Activated T-helper 1 cell treated with anti-CD3 and anti-CD28 coated beads, Interleukin-2, amount 50 U/mL, for 16 hours (primary cell): ENCODE results near the gene TDRD10.

Experiments used
- DNase-seq, 2 donors: peaks; one replicate each; pipeline ENCODE4 v3.0.0-alpha.2; 2020; ENCODE audit warnings: low read depth in 1 of 2, low spot score in 1 of 2

TDRD10 gene

DNA sequence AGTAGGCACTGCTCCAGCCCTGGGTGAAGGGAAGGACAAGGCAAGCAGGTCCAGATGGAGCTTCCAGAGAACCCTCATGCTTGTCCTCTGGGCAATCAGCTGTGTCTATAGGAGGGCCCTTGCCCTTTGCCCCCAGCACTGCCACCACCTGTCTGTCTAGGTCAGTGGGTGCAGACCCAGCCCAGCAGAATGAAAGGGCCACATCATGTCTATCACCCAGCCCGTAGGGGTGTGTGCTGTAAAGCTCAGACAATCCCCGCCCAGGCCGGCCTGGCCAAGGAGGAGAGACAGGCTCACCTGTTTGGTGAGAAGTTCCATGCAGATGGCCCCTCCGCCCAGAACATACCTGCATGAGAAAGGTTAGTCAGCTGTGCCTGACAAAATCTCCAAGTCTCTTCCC, 49.5 kb downstream of the TDRD10 start:
- no peak for DNase-seq

DNA sequence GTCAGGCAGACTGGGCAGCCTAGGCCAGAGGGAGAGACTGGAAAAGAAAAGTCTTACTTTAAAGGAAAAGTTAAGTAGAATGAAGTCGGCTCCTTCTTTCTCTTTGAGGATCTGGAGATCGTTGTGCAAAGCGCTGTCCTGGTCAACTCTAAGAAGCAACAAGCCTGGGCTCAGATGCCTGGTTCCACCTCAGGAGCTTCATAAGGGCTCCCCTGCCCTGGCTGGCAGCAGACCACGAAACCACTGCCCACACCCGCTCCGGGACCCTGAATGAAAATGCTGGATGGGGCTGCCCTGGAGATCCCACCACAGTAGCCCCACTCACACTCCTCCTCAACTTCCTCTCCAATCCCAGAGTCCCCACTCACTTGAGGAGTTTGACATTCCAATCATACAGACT, 50.0 kb downstream of the TDRD10 start:
- DNase-seq = no peak

DNA sequence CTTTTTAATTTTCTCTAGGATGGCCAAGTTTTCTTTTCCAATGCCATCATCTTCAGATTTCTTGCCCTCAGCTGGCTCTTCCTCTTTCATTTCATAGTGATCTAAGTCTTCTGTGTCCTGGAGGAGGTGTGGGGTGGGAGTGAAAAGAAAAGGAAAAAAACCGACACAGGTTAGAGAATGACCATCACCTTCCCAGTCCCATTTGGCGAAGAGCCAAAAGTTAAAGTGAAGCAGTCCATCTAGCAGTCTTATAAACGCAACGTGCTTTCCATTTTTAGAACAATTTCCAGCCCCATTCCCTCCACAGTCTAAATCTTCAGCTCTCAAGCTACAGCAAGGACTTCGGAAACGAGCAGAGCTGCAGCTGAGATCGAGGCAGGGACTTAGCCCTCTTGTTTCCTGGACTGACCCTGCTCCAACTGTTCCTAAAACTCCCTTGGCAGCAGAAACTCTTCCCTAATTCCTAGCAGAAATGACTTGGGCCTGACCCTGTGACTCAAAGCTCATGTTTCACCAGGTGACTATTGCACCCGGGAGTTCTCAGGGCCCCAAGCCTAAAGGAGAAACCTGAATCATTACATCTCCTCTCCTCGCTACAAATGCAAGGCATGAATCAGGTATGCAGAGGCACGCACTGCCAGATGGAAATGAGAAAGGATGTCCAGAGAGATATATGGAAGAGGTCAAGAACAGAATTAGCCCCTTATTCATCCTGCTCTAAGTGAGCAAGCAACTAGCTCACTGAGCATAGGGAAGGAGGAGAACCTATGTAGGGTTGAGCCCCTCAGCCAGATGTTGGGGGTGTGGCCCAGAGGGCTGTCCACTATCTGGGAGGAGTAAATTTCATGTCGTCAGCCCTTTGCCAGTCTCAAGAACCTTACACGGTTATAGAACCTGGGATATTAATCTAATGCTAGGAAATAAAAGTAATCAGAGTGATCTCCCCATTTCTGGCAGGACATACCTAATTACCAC, 51.3 kb downstream of the TDRD10 start:
- no peak for DNase-seq

- DNase-seq = no peak
These were observed 54.4 kb downstream of the TDRD10 start for GRCh38 chr1:154556422-154556821.

GRCh38 chr1:154557248-154557938, 55.4 kb downstream of the TDRD10 start:
- no peak for DNase-seq

GRCh38 chr1:154557939-154558719, 56.1 kb downstream of the TDRD10 start, which contains the start of gene UBE2Q1:
UBE2Q1 (minus strand) TSS chr1:154558662; CDS start chr1:154558553, 109 bp downstream.
- DNase-seq = peak in 1 of 2 donors; percentile 26

GRCh38 chr1:154558720-154559465, 56.9 kb downstream of the TDRD10 start:
- peak; percentile 98 to 99 for DNase-seq

DNA sequence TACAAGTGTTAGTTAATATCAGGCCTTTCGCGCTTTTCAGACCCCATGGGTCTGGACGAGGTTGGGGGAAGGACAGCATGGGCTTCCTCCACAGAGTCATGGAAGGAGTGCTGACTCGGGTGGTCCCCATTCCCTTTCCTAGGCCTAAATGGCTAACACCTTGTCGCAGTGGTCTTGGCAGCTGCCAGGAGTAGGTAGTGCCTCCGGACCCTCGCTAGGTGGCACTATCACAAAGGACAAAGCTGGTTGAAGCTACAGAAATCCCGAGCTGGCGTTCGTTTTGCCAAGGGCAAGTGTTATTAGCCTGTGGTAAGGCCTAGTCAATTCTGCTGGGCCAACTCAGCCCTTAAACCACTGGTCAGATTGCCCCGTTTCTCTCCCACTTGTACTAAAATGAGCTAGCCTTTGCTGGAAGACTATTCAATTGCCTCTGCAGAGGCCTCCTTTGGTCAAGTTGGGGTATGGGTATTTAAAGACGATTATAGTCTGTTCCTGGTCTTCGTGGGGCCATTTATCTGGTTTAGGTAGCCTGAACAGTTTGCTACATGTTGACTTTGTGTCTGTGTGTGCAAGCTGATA, 57.5 kb downstream of the TDRD10 start:
- peak; percentile 55 to 71 for DNase-seq

GRCh38 chr1:154565876-154566275, 63.9 kb downstream of the TDRD10 start:
- DNase-seq = no peak

DNA sequence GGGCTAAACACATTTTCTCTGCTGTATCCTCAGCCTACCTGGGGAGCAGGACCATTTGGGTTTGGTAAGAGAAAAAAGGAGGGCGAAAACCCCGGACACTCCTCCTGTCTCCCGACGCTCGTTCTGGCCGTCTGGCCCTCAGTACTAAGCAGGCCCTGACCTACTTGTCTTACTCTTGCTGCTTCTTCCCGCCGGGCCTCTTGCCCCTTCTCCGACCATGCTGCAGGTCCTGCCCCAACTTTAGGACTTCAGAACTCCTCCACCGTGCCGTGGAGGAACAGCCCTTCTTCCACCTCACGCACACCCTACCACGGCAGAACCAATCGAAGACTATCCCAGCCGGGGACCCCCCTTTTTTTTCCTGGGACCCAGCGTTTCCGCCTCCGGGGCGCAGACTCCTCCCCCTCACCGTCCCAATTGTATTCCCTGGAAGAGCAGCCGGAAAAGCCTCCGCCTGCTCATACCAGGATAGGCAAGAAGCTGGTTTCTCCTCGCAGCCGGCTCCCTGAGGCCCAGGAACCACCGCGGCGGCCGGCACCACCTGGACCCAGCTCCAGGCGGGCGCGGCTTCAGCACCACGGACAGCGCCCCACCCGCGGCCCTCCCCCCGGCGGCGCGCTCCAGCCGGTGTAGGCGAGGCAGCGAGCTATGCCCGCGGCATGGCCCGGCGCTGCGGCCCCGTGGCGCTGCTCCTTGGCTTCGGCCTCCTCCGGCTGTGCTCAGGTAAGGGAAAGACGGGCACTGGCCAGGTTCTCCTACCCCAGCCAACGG, 65.6 kb downstream of the TDRD10 start, which contains the start of gene CHRNB2:
Gene CHRNB2, plus strand, starts transcription at position 393 of the 771 bp plus-strand sequence. Its CDS starts 267 bp downstream, at position 660.
- DNase-seq = peak; percentile 52 to 59

- DNase-seq = no peak
These were observed 66.3 kb downstream of the TDRD10 start for GRCh38 chr1:154568157-154568815.

GRCh38 chr1:154571244-154571963, 69.4 kb downstream of the TDRD10 start:
- DNase-seq = no peak

DNA sequence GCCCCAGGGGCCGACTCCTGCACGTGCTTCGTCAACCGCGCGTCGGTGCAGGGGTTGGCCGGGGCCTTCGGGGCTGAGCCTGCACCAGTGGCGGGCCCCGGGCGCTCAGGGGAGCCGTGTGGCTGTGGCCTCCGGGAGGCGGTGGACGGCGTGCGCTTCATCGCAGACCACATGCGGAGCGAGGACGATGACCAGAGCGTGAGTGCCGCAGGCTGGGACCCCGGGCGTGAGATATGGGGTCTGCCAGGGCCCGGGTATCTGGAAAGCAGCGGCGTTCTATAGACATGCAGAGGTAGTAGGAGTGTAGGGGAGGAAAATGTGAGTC, 69.9 kb downstream of the TDRD10 start:
- no peak for DNase-seq

DNA sequence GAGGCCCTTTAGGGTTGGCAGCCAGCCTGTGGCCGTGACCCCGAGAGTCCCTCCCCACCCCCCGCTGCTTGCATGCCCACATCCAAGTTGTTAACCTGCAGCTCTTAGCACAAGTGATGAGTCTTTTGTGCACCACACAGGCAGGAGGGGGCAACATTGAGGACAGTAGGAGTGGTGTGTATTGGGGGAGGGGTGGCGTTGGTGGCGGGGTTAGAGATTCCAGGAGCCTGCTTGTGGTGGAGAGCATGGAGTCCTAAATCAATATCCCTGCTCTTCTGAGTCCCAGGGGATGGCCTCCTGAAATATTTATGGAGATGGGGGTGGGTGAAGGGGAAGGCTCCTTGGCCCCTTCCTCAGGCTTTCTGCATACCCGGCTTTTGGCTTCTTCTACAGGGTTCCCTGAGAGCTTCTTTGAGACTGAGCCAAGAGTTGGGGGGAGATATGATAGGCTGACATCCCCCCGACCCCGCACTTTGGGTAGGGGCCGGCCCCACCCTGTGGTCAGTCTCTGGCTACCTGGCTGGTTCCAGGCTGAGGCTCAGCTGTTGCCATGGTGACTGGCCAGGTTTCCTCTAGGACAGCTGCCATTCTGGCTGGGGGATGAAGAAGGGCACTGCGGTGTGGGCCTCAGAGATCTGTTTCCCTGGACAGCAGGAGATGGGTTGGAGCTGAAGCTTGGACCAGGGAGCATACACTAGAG, 70.6 kb downstream of the TDRD10 start:
- DNase-seq = no peak

- DNase-seq = no peak
These were observed 71.1 kb downstream of the TDRD10 start for GRCh38 chr1:154573168-154573510.

GRCh38 chr1:154574716-154575115, 72.7 kb downstream of the TDRD10 start:
- DNase-seq = no peak

- DNase-seq = no peak
These were observed 73.3 kb downstream of the TDRD10 start for GRCh38 chr1:154575147-154575927.
